Colonic mucosa (tissue), 4 donors: ENCODE data around the gene ORAI3. TPM values are rescaled to one million over a fixed set of nuclear protein-coding genes. Genes with fewer than 3 reads are reported as not detected.

Source experiments
- DNase-seq: peaks from one replicate; pipeline ENCODE4 v3.0.0-alpha.2; 2020
- H3K27ac ChIP-seq: fragments of 200-600 bp; one replicate; pipeline ENCODE4 v1.8.0; 2021
- H3K27me3 ChIP-seq: fragments of 200-600 bp; one replicate; pipeline ENCODE4 v1.8.0; 2021
- H3K36me3 ChIP-seq: fragments of 200-600 bp; one replicate; pipeline ENCODE4 v1.8.0; 2021
- H3K4me1 ChIP-seq: fragments of 200-600 bp; one replicate; pipeline ENCODE4 v1.8.0; 2021; ENCODE audit warnings: mild to moderate bottlenecking
- H3K4me3 ChIP-seq: fragments of 200-600 bp; one replicate; pipeline ENCODE4 v1.8.0; 2021
- H3K9ac ChIP-seq, 2 donors: one replicate each; pipeline ENCODE4 v1.7.0; 2013; ENCODE audit warnings: control low read depth in 2 of 2, low read depth in 2 of 2, low read length in 2 of 2
- H3K9me3 ChIP-seq: fragments of 200-600 bp; one replicate; pipeline ENCODE4 v1.8.0; 2021
- CTCF ChIP-seq: fragments of 200-600 bp; IDR thresholded peaks from one replicate; pipeline ENCODE4 v1.8.0; 2022; ENCODE audit warnings: antibody characterized with exemption, mild to moderate bottlenecking
- intact Hi-C: fragments of 100-400 bp; cut with DNase I; formaldehyde crosslinking; loops from one replicate; pipeline ENCODE4 v1.14.1; 2022
- total RNA-seq, 2 donors: library from RNA; stranded (reverse); fragmentation: NEBNext Ultra II Directional in 1 of 2; extraction: Animal tissue kit (Norgen Biotek cat#: 25700) in 1 of 2; gene quantifications; one replicate each; pipeline ENCODE4 v1.2.1, GENCODE V29; 2021
- donor health status: healthy.
- donor health status: DM: no; HTN: no; CAD: no.
- donor health status: DM: no; HTN: no; CAD: no.

Gene ORAI3
- total RNA-seq, 2 donors from 2014 or later, result 14.3 to 22.1 TPM

GRCh38 chr16:30921459-30921747, 27.5 kb upstream of the ORAI3 start:
- H3K9ac ChIP-seq, result peak overlapping the region in 1 of 2 donors; percentile 86
- no peak for TF ChIP-seq CTCF
- H3K27me3 ChIP-seq, result no peaks in the 10 kb centered on the region
- DNase-seq, result no peak
- intact Hi-C loops, result loop anchor here (2.0 kb wide), 1 partner anchor 77 kb away; no protein-coding TSS in a partner anchor
- H3K4me3 ChIP-seq, result peak overlapping the region; percentile 47
- H3K9me3 ChIP-seq, result no peaks in the 10 kb centered on the region
- peak overlapping the region; percentile 91 for H3K27ac ChIP-seq
- H3K36me3 ChIP-seq, result no peaks in the 10 kb centered on the region
- H3K4me1 ChIP-seq, result no peaks in the 10 kb centered on the region

DNA sequence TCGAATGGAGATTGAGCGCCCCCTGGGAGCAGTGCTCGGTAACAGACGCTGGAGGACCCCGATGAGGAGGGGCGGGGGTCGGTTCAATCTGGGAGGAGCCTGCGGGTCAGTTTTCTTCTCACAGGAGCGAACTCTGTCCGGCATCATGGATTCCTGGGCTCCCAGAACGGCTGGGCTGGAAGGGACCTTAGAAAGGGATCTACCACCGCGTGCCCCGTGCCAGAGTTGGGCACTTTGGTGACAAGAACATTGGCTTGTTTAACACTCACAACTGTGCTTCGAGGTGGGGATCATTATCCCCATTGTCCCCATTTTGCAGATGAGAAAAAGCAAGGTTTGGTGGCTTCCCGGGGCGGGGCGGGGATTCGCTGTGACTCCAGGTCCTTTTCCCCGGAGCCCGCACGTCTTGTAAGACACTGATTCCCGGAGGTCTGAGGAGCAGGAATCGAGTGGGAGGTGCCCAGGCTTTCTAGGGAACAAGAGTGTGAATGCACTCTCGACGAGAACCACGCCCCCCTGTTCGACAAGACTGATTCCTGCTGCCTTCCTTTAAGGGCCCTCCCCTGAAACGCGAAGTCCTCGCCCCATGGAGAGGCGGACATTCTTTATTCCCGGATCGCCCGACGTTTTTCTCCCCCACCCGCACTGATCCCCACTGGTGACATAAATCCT, 27.0 kb upstream of the ORAI3 start:
- DNase-seq, result peak; percentile 93
- no peaks in the 10 kb centered on the region for H3K9me3 ChIP-seq
- no peaks in the 10 kb centered on the region for H3K4me1 ChIP-seq
- H3K9ac ChIP-seq, result peak overlapping the region; percentile 44 to 86
- H3K36me3 ChIP-seq, result no peaks in the 10 kb centered on the region
- H3K27ac ChIP-seq, result peak overlapping the region; percentile 91
- no peaks in the 10 kb centered on the region for H3K27me3 ChIP-seq
- peak; percentile 91 for TF ChIP-seq CTCF
- intact Hi-C loops, result loop anchor here (2.0 kb wide), 1 partner anchor 77 kb away; no protein-coding TSS in a partner anchor
- peak overlapping the region; percentile 47 for H3K4me3 ChIP-seq

GRCh38 chr16:30922420-30922959, 26.4 kb upstream of the ORAI3 start:
- intact Hi-C loops, result no loop called here
- H3K36me3 ChIP-seq, result no peaks in the 10 kb centered on the region
- no peaks in the 10 kb centered on the region for H3K4me1 ChIP-seq
- no peak for TF ChIP-seq CTCF
- peak overlapping the region; percentile 47 for H3K4me3 ChIP-seq
- peak; percentile 100 for DNase-seq
- H3K9ac ChIP-seq, result peak overlapping the region; percentile 45 to 86
- no peaks in the 10 kb centered on the region for H3K27me3 ChIP-seq
- H3K9me3 ChIP-seq, result no peaks in the 10 kb centered on the region
- peak overlapping the region; percentile 91 for H3K27ac ChIP-seq

DNA sequence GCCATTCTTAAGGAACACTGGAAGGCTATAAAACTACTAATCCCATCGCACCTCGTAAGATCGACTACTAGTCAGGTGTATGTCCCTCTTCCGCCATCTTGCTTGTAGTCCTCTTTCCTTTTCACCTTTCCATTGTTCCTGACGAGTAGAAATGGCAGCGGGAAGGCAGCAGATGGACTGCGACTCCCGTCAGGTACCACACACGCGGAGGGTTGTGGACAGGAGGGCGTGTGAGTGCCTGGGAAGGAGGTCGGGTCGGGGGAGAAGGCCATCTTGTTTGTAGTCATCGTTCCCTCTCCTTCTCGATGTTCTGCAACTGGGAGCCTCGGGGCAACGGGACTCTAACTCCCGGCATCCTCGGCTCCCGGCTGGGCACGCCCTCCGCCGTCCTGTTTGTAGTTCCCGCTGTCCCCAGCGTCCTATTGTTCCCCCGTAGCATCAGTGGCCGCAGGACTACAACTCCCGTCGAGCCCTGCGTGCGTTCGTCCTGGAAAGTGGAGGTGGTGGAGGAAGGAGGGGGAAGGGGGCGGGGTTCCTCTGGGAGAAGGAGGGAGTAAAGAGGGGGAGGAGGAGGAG, 25.8 kb upstream of the ORAI3 start:
- no peaks in the 10 kb centered on the region for H3K4me1 ChIP-seq
- no peaks in the 10 kb centered on the region for H3K27me3 ChIP-seq
- intact Hi-C loops, result no loop called here
- H3K27ac ChIP-seq, result peak overlapping the region; percentile 91
- H3K9me3 ChIP-seq, result no peaks in the 10 kb centered on the region
- H3K4me3 ChIP-seq, result peak overlapping the region; percentile 75
- no peaks in the 10 kb centered on the region for H3K36me3 ChIP-seq
- peak; percentile 100 for DNase-seq
- TF ChIP-seq CTCF, result no peak
- peak overlapping the region; percentile 45 to 86 for H3K9ac ChIP-seq

DNA sequence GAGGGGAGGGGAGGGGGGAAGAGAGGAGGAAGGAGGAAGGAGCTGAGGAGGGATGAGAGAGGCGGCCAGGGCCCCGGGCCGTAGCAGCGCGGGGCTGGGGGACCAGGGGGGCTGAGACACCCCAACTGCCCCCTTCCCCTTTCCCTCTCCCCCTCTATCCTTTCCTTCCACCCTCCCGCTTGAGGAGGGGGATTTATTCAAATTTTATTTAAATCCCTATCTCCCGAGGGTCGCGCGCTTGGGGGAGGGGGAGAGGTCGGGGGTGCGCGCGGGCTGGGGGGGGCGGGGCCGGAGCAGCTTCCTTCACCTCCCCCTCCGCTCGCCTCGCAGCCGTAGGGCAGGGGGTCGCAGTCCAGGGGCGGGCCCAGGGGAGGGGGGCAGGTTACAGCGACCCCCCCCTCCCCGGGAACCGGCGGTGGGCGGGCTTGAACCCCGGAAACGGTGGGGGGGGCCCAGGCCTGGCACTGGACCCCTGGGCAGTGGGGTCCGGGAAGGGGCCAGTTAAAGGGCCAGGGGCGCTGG, 25.3 kb upstream of the ORAI3 start, which contains the start of gene FBXL19:
TSS of gene FBXL19 (plus strand) at position 19 of the 522 bp plus-strand sequence. CDS start 2,183 bp downstream, outside the sequence.
- peak within 1 kb of the TSS; percentile 91 for H3K27ac ChIP-seq
- no peaks in the 10 kb centered on the region for H3K36me3 ChIP-seq
- H3K4me3 ChIP-seq, result peak within 1 kb of the TSS; percentile 75
- no peaks in the 10 kb centered on the region for H3K4me1 ChIP-seq
- no peaks in the 10 kb centered on the region for H3K27me3 ChIP-seq
- H3K9me3 ChIP-seq, result no peaks in the 10 kb centered on the region
- TF ChIP-seq CTCF, result no peak
- peak within 1 kb of the TSS; percentile 68 to 86 for H3K9ac ChIP-seq
- intact Hi-C loops, result no loop called here
- DNase-seq, result no peak
